HPDE6-E6E7 (cell line): ENCODE results near the gene QSOX2.

Source experiments
- DNase-seq: peaks from one replicate; pipeline ENCODE4 v3.0.0; 2011; ENCODE audit warnings: missing footprints; ENCODE audit errors: extremely low spot score

Gene QSOX2

GRCh38 chr9:136252281-136252680, 6.7 kb upstream of the QSOX2 start:
- DNase-seq = no peak

- no peak for DNase-seq
These were observed 5.9 kb upstream of the QSOX2 start for GRCh38 chr9:136251264-136252115.

- DNase-seq = no peak
These were observed 5.1 kb upstream of the QSOX2 start for GRCh38 chr9:136250676-136251075.

- DNase-seq = no peak
These were observed 4.4 kb upstream of the QSOX2 start for GRCh38 chr9:136249877-136250559.

- DNase-seq = no peak
These were observed 3.6 kb upstream of the QSOX2 start for GRCh38 chr9:136248951-136249876.

GRCh38 chr9:136247947-136248637, 2.5 kb upstream of the QSOX2 start:
- no peak for DNase-seq

GRCh38 chr9:136247551-136247916, 1.9 kb upstream of the QSOX2 start:
- no peak for DNase-seq

GRCh38 chr9:136246849-136247550, 1.4 kb upstream of the QSOX2 start:
- DNase-seq = no peak

- no peak for DNase-seq
These were observed 718 bp downstream of the QSOX2 start for GRCh38 chr9:136244969-136245218.

GRCh38 chr9:136244122-136244968, 1.3 kb downstream of the QSOX2 start:
- no peak for DNase-seq

- DNase-seq = no peak
These were observed 2.0 kb downstream of the QSOX2 start for GRCh38 chr9:136243631-136244030.

- DNase-seq = no peak
These were observed 2.6 kb downstream of the QSOX2 start for GRCh38 chr9:136242918-136243525.

- no peak for DNase-seq
These were observed 3.4 kb downstream of the QSOX2 start for GRCh38 chr9:136242248-136242647.

- no peak for DNase-seq
These were observed 4.1 kb downstream of the QSOX2 start for GRCh38 chr9:136241542-136241941.

- DNase-seq = no peak
These were observed 4.7 kb downstream of the QSOX2 start for GRCh38 chr9:136240941-136241340.

- no peak for DNase-seq
These were observed 5.7 kb downstream of the QSOX2 start for GRCh38 chr9:136239983-136240330.

- no peak for DNase-seq
These were observed 6.3 kb downstream of the QSOX2 start for GRCh38 chr9:136239135-136239982.

GRCh38 chr9:136238342-136238732, 7.3 kb downstream of the QSOX2 start:
- DNase-seq = no peak
